Measurements from ENCODE around the gene SH3BP1. TPM values are rescaled to one million over a fixed set of nuclear protein-coding genes. Genes with fewer than 3 reads are reported as not detected.

The SH3BP1 gene
- polyA plus RNA-seq, 1 experiment, result 8.4 TPM

DNA sequence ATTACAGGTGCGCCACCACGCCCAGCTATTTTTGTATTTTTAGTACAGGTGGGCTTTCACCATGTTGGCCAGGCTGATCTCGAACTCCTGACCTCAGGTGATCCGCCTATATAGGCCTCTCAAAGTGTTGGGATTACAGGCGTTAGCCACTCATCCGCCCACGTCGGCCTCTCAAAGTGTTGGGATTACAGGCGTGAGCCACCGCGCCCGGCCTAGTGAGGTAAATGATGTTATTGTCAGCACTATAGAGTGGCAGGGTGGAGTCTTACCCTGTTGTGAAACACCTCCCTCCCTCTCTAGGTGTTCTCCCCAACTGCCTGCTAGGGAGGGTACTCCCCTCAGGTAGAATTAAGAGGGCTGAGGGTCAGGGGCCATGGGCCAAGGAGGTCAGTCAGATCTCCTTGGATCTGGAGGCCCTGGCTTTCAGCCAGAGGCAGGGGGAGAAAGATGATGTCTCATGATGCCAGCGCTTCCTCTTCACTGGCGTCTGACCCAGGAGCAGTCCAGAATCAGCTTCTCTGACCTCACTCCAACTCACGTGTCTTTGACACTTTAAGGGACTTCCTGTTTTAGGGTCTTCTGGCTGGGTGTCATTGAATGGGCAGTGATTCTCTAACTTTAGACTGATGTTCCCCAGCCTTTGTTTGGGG lies 28.9 kb upstream of the SH3BP1 start:
- Histone ChIP-seq H3K27me3 (ENCODE audit: control insufficient read depth, insufficient read depth, low read length) (no peaks in the 10 kb centered on the region), H3K4me3 (ENCODE audit: low read depth, low read length) (no peak overlapping the region), H3K27ac (ENCODE audit: low read depth, low read length) (no peak overlapping the region), H3K9me3 (ENCODE audit: control insufficient read depth, insufficient read depth, low read length) (no peaks in the 10 kb centered on the region)
- CTCF ChIA-PET, result interaction anchor here (1.0 kb wide), 1 partner anchor 32 kb away, joined by 3 read pairs; no protein-coding TSS in a partner anchor
- TF ChIP-seq, protein P1, sequence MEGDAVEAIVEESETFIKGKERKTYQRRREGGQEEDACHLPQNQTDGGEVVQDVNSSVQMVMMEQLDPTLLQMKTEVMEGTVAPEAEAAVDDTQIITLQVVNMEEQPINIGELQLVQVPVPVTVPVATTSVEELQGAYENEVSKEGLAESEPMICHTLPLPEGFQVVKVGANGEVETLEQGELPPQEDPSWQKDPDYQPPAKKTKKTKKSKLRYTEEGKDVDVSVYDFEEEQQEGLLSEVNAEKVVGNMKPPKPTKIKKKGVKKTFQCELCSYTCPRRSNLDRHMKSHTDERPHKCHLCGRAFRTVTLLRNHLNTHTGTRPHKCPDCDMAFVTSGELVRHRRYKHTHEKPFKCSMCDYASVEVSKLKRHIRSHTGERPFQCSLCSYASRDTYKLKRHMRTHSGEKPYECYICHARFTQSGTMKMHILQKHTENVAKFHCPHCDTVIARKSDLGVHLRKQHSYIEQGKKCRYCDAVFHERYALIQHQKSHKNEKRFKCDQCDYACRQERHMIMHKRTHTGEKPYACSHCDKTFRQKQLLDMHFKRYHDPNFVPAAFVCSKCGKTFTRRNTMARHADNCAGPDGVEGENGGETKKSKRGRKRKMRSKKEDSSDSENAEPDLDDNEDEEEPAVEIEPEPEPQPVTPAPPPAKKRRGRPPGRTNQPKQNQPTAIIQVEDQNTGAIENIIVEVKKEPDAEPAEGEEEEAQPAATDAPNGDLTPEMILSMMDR (IDR thresholded peaks at IDR 0.05; ENCODE audit: low read depth, low read length), result no peak
- POLR2A ChIA-PET, result interaction anchor here (0.6 to 2.7 kb wide), 3 partner anchors 8 to 65 kb away, joined by 3 to 15 read pairs (median 3); partner anchors contain the start of gene LGALS1
- DNase-seq (ENCODE audit: low read depth, low spot score), result no peak

DNA sequence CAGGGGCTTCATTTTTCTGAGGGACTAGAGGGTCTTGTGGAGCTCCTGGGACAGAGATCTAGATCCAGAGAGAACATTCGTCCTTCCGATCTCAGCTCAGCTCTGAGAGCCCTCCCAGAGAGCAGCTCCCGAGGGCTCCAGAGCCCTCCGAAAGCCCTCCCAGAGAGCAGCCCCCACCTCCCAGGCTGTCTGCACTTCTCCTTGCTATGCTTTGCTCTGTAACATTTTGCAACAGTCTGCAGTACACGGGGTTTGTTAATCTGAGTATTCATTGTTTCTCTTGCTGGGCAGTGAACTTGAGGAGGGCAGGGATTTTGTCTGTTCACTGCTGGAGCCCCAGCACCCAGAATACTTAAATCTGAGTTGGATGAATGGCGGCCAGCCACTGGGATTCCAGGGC lies 28.3 kb upstream of the SH3BP1 start:
- CTCF ChIA-PET, result interaction anchor here (1.1 to 2.7 kb wide), 3 partner anchors 13 to 32 kb away, joined by 4 to 14 read pairs (median 5); no protein-coding TSS in a partner anchor
- Histone ChIP-seq H3K27me3 (ENCODE audit: control insufficient read depth, insufficient read depth, low read length) (no peaks in the 10 kb centered on the region), H3K27ac (ENCODE audit: low read depth, low read length) (no peak overlapping the region), H3K4me3 (ENCODE audit: low read depth, low read length) (no peak overlapping the region), H3K9me3 (ENCODE audit: control insufficient read depth, insufficient read depth, low read length) (no peaks in the 10 kb centered on the region)
- POLR2A ChIA-PET, result no interaction called here
- no peak for DNase-seq (ENCODE audit: low read depth, low spot score)
- TF ChIP-seq, protein P1 (IDR thresholded peaks at IDR 0.05; ENCODE audit: low read depth, low read length), result no peak

DNA sequence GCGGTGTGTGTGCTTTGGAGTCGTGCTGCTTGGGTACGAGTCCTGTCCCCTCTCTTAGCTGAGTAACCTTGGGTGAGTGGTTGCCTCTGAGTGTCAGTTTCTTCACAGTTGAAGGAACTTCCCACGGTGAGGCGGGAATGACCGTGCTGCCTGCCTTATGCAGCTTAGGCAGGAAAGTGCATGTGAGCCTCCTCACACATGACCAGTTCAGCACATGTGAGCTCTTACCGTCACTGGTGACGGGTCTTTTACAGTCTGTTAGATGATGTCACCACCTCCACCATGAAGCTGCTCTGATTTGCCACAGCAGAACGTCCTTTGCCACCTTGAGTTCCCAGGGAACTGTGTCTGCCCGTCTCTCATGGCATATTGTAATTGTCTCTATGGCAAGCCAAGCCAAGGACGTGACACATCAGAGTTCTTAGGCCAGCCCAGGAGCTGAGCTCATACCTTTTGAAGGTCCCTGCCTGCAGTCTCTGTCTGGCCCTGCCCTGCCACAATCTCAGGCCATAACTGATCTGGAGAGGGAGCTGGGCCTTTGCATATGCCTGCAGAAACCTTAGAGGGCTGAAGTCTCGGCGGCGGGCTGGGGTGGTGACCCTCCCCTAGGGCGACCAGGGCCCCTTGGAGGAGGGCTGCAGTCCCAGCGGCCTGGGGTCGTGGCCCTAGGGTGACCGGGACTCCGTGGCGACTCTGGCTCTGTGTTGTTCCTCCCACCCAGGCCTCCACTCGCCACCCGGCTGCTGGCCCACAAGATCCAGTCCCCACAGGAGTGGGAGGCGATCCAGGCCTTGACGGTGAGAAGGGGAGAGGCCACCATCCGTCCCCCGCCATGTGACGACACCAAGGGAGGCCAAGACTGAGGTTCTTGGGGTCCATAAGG lies 23.0 kb upstream of the SH3BP1 start:
- Histone ChIP-seq H3K9me3 (ENCODE audit: control insufficient read depth, insufficient read depth, low read length) (no peaks in the 10 kb centered on the region), H3K4me3 (ENCODE audit: low read depth, low read length) (no peak overlapping the region), H3K27me3 (ENCODE audit: control insufficient read depth, insufficient read depth, low read length) (no peaks in the 10 kb centered on the region), H3K27ac (ENCODE audit: low read depth, low read length) (no peak overlapping the region)
- no peak for DNase-seq (ENCODE audit: low read depth, low spot score)
- ChIA-PET POLR2A (no interaction called here), CTCF (interaction anchor here (3.2 kb wide), 1 partner anchor 9 kb away, joined by 20 read pairs; the partner anchor contains the start of gene GGA1)
- TF ChIP-seq, protein P1 (IDR thresholded peaks at IDR 0.05; ENCODE audit: low read depth, low read length), result no peak

DNA sequence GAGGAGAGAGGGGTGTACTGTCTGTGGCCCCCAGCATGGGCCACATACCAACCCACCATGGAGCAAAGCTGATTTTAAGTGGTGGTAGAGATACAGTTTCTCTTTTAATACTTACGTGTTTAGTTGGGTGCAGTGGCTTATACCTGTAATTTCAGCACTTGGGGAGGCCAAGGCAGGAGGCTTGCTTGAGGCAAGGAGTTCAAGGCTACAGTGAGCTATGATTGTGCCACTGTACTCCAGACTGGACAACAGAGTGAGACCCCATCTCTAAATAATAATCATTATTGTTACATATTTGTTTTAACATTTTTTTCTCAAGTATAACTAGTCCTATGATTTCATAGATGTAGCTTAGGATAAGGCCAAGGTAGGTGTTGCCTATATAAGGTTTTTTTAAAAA lies 22.0 kb upstream of the SH3BP1 start:
- ChIA-PET POLR2A (interaction anchor here (0.9 kb wide), 1 partner anchor 41 kb away, joined by 5 read pairs; the partner anchor contains the start of gene PDXP), CTCF (interaction anchor here (0.6 to 3.2 kb wide), 3 partner anchors 8 to 499 kb away, joined by 3 to 20 read pairs (median 4); partner anchors contain the start of gene GGA1)
- H3K9me3 ChIP-seq (ENCODE audit: control insufficient read depth, insufficient read depth, low read length), result no peaks in the 10 kb centered on the region
- H3K4me3 ChIP-seq (ENCODE audit: low read depth, low read length), result no peak overlapping the region
- no peaks in the 10 kb centered on the region for H3K27me3 ChIP-seq (ENCODE audit: control insufficient read depth, insufficient read depth, low read length)
- DNase-seq (ENCODE audit: low read depth, low spot score), result no peak
- H3K27ac ChIP-seq (ENCODE audit: low read depth, low read length), result no peak overlapping the region
- TF ChIP-seq, protein P1 (IDR thresholded peaks at IDR 0.05; ENCODE audit: low read depth, low read length), result no peak
